GM12801 (cell line): ENCODE data around the gene SREK1.

Experiments
- CTCF ChIP-seq: IDR thresholded peaks from one replicate; pipeline ENCODE4 v1.5.1; 2011; ENCODE audit warnings: control low read depth; ENCODE audit not compliant: insufficient read length; ENCODE audit errors: extremely low read depth

Gene SREK1

GRCh38 chr5:66180282-66181155 is 36.4 kb downstream of the SREK1 start:
- TF ChIP-seq CTCF, result no peak

DNA sequence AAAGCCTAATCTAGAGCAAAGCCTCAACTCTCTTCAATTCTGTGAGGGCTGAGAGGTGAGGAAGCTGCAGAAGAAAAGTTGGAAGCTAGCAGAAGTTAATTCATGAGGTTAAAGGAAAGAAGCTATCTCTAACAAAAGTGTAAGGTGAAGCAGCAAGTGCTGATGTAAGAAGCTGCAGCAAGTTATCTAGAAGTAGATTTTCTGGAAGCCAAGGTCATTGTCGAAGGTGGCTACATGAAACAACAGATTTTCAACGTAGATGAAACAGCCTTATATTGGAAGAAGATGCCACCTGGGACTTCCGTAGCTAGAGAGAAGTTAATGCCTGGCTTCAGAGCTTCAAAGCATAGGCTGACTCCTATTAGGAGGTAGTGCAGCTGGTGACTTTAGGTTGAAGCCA is 42.0 kb downstream of the SREK1 start:
- TF ChIP-seq CTCF, result no peak

GRCh38 chr5:66193419-66193818 is 49.3 kb downstream of the SREK1 start:
- TF ChIP-seq CTCF, result no peak

GRCh38 chr5:66197764-66198405 is 53.8 kb downstream of the SREK1 start:
- TF ChIP-seq CTCF, result no peak

DNA sequence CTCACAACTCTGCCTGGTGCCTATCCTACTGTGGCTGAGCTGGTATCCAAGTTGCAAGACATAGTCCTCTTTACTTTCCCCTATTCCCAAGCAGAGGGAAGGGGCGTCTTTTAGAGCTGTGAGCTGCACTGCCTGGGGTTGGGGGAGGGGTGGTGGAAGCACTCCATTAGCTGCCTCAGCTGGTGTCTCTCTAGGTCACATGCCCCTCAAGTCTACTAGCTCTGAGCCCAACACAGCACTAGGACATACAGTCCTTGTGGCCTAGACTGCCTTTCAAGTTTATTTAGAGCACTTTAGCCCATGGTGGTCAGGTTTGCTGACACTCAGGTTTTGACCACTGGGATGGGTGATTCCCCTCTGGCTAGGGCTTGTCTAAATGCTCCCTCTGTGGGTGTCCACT is 54.7 kb downstream of the SREK1 start:
- no peak for TF ChIP-seq CTCF

GRCh38 chr5:66203531-66203930 is 59.4 kb downstream of the SREK1 start:
- TF ChIP-seq CTCF, result no peak

GRCh38 chr5:66206465-66206864 is 62.4 kb downstream of the SREK1 start:
- TF ChIP-seq CTCF, result no peak
